CD8-positive, alpha-beta memory T cell (primary cell): ENCODE measurements around the gene BRMS1. TPM values are rescaled to one million over a fixed set of nuclear protein-coding genes. Genes with fewer than 3 reads are reported as not detected.

Experiments
- CTCF ChIA-PET: fragments of 350-600 bp; sonication (Branson Sonifier 250); formaldehyde crosslinking; loops from one replicate; lab custom pipeline; 2021; ENCODE audit warnings: antibody characterized with exemption; lab: Charles Lee
- POLR2A ChIA-PET: fragments of 350-600 bp; sonication (Branson Sonifier 250); formaldehyde crosslinking; loops from one replicate; lab custom pipeline; 2021; ENCODE audit warnings: antibody characterized with exemption; lab: Charles Lee
- DNase-seq, 5 donors: peaks; one replicate each; pipeline versions ENCODE4 v3.0.0 to v3.0.0-alpha.2; 2020 to 2022; ENCODE audit warnings: mixed read lengths in 1 of 5
- H3K27ac ChIP-seq: one replicate; pipeline ENCODE4 v1.7.0; 2013; ENCODE audit warnings: low read depth, mild to moderate bottlenecking, low read length, moderate library complexity
- H3K27me3 ChIP-seq: 2 replicates; pipeline ENCODE4 v1.7.0; 2013; ENCODE audit warnings: low read length, mild to moderate bottlenecking; ENCODE audit not compliant: insufficient read depth, poor library complexity, severe bottlenecking
- H3K36me3 ChIP-seq: 2 replicates; pipeline ENCODE4 v1.7.0; 2013; ENCODE audit warnings: mild to moderate bottlenecking, low read length, moderate library complexity; ENCODE audit not compliant: insufficient read depth
- H3K4me1 ChIP-seq: 2 replicates; pipeline ENCODE4 v1.7.0; 2013; ENCODE audit warnings: mild to moderate bottlenecking, low read length, moderate library complexity; ENCODE audit not compliant: insufficient read depth
- H3K4me3 ChIP-seq: 2 replicates; pipeline ENCODE4 v1.7.0; 2013; ENCODE audit warnings: mild to moderate bottlenecking, low read length
- H3K9me3 ChIP-seq: 2 replicates; pipeline ENCODE4 v1.7.0; 2013; ENCODE audit warnings: mild to moderate bottlenecking, low read length
- H3K27ac Mint-ChIP-seq, 8 donors: one replicate each; pipeline ENCODE4 v1.8.0; 2020 to 2021; ENCODE audit warnings: mixed read lengths in 8 of 8, mild to moderate bottlenecking in 6 of 8, inconsistent platforms in 3 of 8, moderate library complexity in 3 of 8
- H3K27me3 Mint-ChIP-seq, 2 donors: one replicate each; pipeline ENCODE4 v1.8.0; 2020 to 2021; ENCODE audit warnings: mixed read lengths in 2 of 2, mild to moderate bottlenecking in 1 of 2, moderate library complexity in 1 of 2
- H3K36me3 Mint-ChIP-seq, 3 donors: one replicate each; pipeline ENCODE4 v1.8.0; 2020 to 2021; ENCODE audit warnings: mixed read lengths in 3 of 3, inconsistent platforms in 1 of 3, mild to moderate bottlenecking in 1 of 3
- H3K4me1 Mint-ChIP-seq, 3 donors: one replicate each; pipeline ENCODE4 v1.8.0; 2020 to 2021; ENCODE audit warnings: mixed read lengths in 3 of 3, inconsistent platforms in 1 of 3, mild to moderate bottlenecking in 1 of 3
- H3K4me3 Mint-ChIP-seq, 7 donors: one replicate each; pipeline ENCODE4 v1.8.0; 2020 to 2021; ENCODE audit warnings: mixed read lengths in 7 of 7, mild to moderate bottlenecking in 6 of 7, moderate library complexity in 4 of 7, inconsistent platforms in 2 of 7
- H3K9me3 Mint-ChIP-seq, 5 donors: one replicate each; pipeline ENCODE4 v1.8.0; 2020 to 2022; ENCODE audit warnings: mixed read lengths in 5 of 5, mild to moderate bottlenecking in 3 of 5, moderate library complexity in 2 of 5, inconsistent platforms in 1 of 5
- polyA plus RNA-seq: library from polyadenylated mRNA; unstranded; fragments of 300-500 nt; fragmentation: Illumina TruSeq; gene quantifications from one replicate; pipeline ENCODE4 v1.2.3, GENCODE V29; 2021
- total RNA-seq, 2 experiments: library from RNA; stranded (reverse); gene quantifications; one replicate each; pipeline ENCODE4 v1.2.3, GENCODE V29; 2021

Gene BRMS1
- total and polyA plus RNA-seq, 3 experiments from 2014 or later: 66.1 to 76.4 (median 66.5) TPM

- Mint-ChIP-seq H3K27ac (peak overlapping the region; percentile 36 to 97 (median 88)), H3K4me1 (peaks cover 29 to 50% (median 38%) of the 10 kb centered on the region in 3 donors), H3K27me3 (peaks cover 5 to 14% of the 10 kb centered on the region in 2 donors), H3K36me3 (peaks cover 0 to 12% (median 4%) of the 10 kb centered on the region in 3 donors), H3K4me3 (peak overlapping the region; percentile 84 to 96 (median 86)), H3K9me3 (no peaks in the 10 kb centered on the region)
- ChIA-PET POLR2A (interaction anchor here (0.6 to 1.8 kb wide), 4 partner anchors 20 to 63 kb away, joined by 3 to 19 read pairs (median 8); partner anchors contain the start of gene RAB1B), CTCF (interaction anchor here (2.3 to 5.3 kb wide), 2 partner anchors 24 to 66 kb away, joined by 14 to 39 read pairs; no protein-coding TSS in a partner anchor)
- peak overlapping the region; percentile 73 for H3K4me3 ChIP-seq
- H3K4me1 ChIP-seq: peaks cover 30% of the 10 kb centered on the region
- H3K36me3 ChIP-seq: no peaks in the 10 kb centered on the region
- H3K27ac ChIP-seq: peak overlapping the region; percentile 93
- no peaks in the 10 kb centered on the region for H3K9me3 ChIP-seq
- DNase-seq: no peak
- H3K27me3 ChIP-seq: peaks cover 9% of the 10 kb centered on the region
These were observed 56.8 kb downstream of the BRMS1 start for GRCh38 chr11:66287889-66288670.

Other genes starting within 250 kb of the BRMS1 start
- gene KLC2, start 87.4 kb downstream of the BRMS1 start, total RNA-seq: 10 to 100 TPM; 61.6 to 65.9 TPM
- 11.9 TPM for gene KLC2, start 87.4 kb downstream of the BRMS1 start, polyA plus RNA-seq
- gene RAB1B, start 76.5 kb downstream of the BRMS1 start, total RNA-seq: 100 to 1,000 TPM; 119 to 125 TPM
- gene RAB1B, start 76.5 kb downstream of the BRMS1 start, polyA plus RNA-seq: 18.6 TPM
- 1 to 10 TPM; 2.7 to 2.8 TPM for gene CNIH2, start 66.9 kb downstream of the BRMS1 start, total RNA-seq
- not detected for gene CNIH2, start 66.9 kb downstream of the BRMS1 start, polyA plus RNA-seq
- gene YIF1A, start 56.0 kb downstream of the BRMS1 start, total RNA-seq: 10 to 100 TPM; 96.5 to 97.3 TPM
- 61.7 TPM for gene YIF1A, start 56.0 kb downstream of the BRMS1 start, polyA plus RNA-seq
- not detected for gene TMEM151A, start 53.2 kb downstream of the BRMS1 start, total RNA-seq
- not detected for gene TMEM151A, start 53.2 kb downstream of the BRMS1 start, polyA plus RNA-seq
- gene CD248, start 28.1 kb downstream of the BRMS1 start, total RNA-seq: 1 to 10 TPM; 2.9 to 3.1 TPM
- 18.9 TPM for gene CD248, start 28.1 kb downstream of the BRMS1 start, polyA plus RNA-seq
- 1 to 10 TPM; 1.5 to 1.7 TPM for gene RIN1, start 8.7 kb downstream of the BRMS1 start, total RNA-seq
- gene RIN1, start 8.7 kb downstream of the BRMS1 start, polyA plus RNA-seq: 2.3 TPM
- 10 to 100 TPM; 11.1 to 13.0 TPM for gene B4GAT1, start 2.5 kb upstream of the BRMS1 start, total RNA-seq
- gene B4GAT1, start 2.5 kb upstream of the BRMS1 start, polyA plus RNA-seq: 13.3 TPM
- gene SLC29A2, start 26.7 kb upstream of the BRMS1 start, total RNA-seq: 1 to 10 TPM; 7.9 to 8.5 TPM
- gene SLC29A2, start 26.7 kb upstream of the BRMS1 start, polyA plus RNA-seq: 1.9 TPM
- gene NPAS4, start 75.9 kb upstream of the BRMS1 start, total RNA-seq: not detected
- gene NPAS4, start 75.9 kb upstream of the BRMS1 start, polyA plus RNA-seq: not detected
- gene MRPL11, start 93.7 kb upstream of the BRMS1 start, total RNA-seq: 100 to 1,000 TPM; 148 to 152 TPM
- 86.9 TPM for gene MRPL11, start 93.7 kb upstream of the BRMS1 start, polyA plus RNA-seq
- gene PELI3, start 121.8 kb upstream of the BRMS1 start, total RNA-seq: 1 to 10 TPM; 5.3 to 6.6 TPM
- 7.0 TPM for gene PELI3, start 121.8 kb upstream of the BRMS1 start, polyA plus RNA-seq
- gene DPP3, start 135.3 kb upstream of the BRMS1 start, total RNA-seq: 10 to 100 TPM; 67.7 to 80.1 TPM
- 32.5 TPM for gene DPP3, start 135.3 kb upstream of the BRMS1 start, polyA plus RNA-seq
- 10 to 100 TPM; 17.7 to 21.2 TPM for gene BBS1, start 165.5 kb upstream of the BRMS1 start, total RNA-seq
- gene BBS1, start 165.5 kb upstream of the BRMS1 start, polyA plus RNA-seq: 15.6 TPM
- 10 to 100 TPM; 16.6 to 17.1 TPM for gene ZDHHC24, start 200.9 kb upstream of the BRMS1 start, total RNA-seq
- gene ZDHHC24, start 200.9 kb upstream of the BRMS1 start, polyA plus RNA-seq: 21.5 TPM
- under 1 TPM; 0.31 to 0.33 TPM for gene ACTN3, start 201.8 kb upstream of the BRMS1 start, total RNA-seq
- gene ACTN3, start 201.8 kb upstream of the BRMS1 start, polyA plus RNA-seq: not detected
- 1 to 10 TPM; 5.6 to 6.0 TPM for gene CTSF, start 223.5 kb upstream of the BRMS1 start, total RNA-seq
- 20.6 TPM for gene CTSF, start 223.5 kb upstream of the BRMS1 start, polyA plus RNA-seq
- under 1 TPM; 0.20 to 0.27 TPM for gene CCDC87, start 248.0 kb upstream of the BRMS1 start, total RNA-seq
- not detected for gene CCDC87, start 248.0 kb upstream of the BRMS1 start, polyA plus RNA-seq
- 10 to 100 TPM; 24.1 to 25.7 TPM for gene CCS, start 248.1 kb upstream of the BRMS1 start, total RNA-seq
- 41.1 TPM for gene CCS, start 248.1 kb upstream of the BRMS1 start, polyA plus RNA-seq